ENCODE results near the gene SKIC3.

SKIC3 gene

DNA sequence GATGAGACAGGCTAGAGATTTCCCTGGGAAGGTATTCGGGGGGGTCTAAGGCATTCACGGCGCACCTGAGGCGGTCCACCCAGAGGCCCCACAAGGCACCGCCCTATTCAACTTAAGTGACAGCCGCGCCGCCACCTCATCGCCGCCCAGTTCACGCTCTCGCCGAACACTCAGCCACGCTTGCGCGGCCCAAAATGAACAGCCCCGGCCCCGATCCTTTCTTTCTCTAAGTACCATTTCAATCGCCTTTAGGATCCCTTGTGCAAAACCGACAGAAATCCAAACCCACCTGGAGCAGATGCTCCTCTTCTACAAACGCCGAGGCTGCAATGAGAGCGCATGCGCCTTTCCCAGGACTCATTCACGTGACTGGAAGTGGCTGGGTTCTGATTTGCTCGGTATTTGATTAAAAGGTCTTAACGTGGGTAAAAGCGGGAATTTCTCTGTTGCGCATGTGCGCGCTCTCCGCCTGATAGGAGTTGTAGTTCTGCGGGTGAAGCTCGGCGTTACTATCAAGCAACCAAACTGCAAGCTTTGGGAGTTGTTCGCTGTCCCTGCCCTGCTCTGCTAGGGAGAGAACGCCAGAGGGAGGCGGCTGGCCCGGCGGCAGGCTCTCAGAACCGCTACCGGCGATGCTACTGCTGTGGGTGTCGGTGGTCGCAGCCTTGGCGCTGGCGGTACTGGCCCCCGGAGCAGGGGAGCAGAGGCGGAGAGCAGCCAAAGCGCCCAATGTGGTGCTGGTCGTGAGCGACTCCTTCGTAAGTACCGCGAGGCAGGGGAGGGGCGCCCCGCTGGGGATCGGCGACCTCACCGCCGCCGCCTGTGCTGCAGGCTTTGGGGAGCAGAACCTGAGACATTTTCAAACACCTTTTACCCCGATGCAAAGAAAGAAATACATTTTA is at the start of gene SKIC3, which contains the start of gene ARSK:
Gene SKIC3 (minus strand): TSS at position 331 of the 902 bp plus-strand sequence. CDS start 7,827 bp downstream, outside the sequence.
Gene ARSK (plus strand): TSS at position 455 of the 902 bp plus-strand sequence. CDS start 178 bp downstream, at position 633.
- DNase-seq (ENCODE audit: low read depth in 1 of 2, low spot score in 1 of 2) = peak; percentile 82 to 91

- DNase-seq (ENCODE audit: low read depth in 1 of 2, low spot score in 1 of 2) = no peak
Measured at GRCh38 chr5:95600557-95600956, 45.8 kb upstream of the SKIC3 start.

- DNase-seq (ENCODE audit: low read depth in 1 of 2, low spot score in 1 of 2) = no peak
Measured at GRCh38 chr5:95599252-95599651, 44.5 kb upstream of the SKIC3 start.

DNA sequence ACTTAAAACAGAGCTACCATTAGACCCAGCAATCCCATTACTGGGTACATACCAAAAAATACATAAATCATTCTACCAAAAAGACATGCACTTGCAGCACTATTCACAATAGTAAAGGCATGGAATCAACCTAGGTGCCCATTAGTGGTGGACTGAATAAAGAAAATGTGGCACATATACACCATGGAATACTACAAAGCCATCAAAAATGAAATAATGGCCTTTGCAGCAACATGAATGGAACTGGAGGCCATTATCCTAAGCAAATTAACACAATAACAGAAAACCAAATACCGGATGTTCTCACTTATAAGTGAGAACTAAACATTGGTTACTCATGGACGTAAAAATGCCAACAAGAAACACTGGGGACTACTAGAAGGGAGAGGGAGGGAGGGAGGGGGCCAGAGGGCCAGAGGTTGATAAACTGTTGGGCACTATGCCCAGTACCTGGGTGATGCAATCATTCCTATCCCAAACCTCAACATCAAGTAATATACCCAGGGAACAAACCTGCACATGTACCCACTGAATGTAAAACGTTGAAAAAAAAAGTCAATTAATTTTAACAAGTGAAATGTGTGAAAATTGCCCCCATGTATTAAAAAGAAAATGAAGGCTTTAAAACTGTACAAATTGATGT is 40.6 kb upstream of the SKIC3 start:
- DNase-seq (ENCODE audit: low read depth in 1 of 2, low spot score in 1 of 2) = no peak

DNA sequence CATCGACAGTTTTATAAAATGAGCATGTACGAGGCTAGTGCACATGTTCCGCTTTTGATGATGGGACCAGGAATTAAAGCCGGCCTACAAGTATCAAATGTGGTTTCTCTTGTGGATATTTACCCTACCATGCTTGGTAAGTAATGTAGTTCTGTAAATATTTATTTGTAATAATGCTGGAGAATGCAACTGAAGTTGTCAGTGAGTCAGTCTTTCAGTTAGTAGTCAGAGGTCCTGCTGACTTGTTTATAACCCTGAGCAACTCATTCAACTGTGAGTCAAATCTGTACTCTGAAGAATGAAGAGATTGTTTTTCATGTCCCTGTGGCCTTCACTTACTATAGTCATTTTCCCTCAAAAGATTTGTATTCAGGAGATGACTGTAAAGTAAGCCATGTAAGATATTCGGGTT is 36.7 kb upstream of the SKIC3 start:
- DNase-seq (ENCODE audit: low read depth in 1 of 2, low spot score in 1 of 2) = no peak

DNA sequence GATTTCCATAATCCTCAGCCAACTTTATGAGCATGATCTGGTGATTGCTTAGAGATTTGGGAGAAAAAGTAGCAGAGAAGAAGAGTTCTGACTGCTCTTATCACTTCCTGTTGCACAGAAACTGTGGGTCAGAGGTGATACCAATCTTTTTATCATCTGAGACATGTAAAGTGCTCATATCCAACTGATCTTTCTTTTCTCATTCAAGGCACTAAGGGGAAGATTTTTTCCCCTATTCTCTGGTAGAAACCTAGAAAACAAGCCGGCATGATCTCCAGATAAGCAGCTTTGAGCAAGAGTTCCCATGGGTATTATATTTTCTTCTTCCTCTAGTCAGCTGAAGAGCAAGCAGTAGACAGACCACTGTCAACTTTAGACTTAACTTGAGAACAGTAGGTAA is 36.1 kb upstream of the SKIC3 start:
- no peak for DNase-seq (ENCODE audit: low read depth in 1 of 2, low spot score in 1 of 2)

GRCh38 chr5:95583992-95584391 is 29.2 kb upstream of the SKIC3 start:
- DNase-seq (ENCODE audit: low read depth in 1 of 2, low spot score in 1 of 2) = no peak

DNA sequence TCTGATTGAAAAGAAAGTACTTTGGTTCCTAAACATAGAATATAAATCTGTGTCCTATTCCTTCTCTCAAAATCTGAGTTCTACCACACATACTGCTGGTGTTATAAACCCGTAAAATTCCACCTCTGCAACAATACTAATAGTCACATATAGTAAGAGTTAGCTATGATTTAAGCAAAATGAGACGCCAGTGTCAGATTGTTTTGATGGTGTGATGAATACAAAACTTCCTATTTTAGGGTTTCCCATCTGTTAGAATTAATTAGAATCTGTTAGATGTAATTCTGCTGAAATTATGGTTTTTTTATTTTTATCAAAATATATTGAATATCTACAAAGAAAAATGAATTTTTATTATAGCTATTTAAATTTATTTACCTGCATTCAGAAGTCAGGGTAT is 26.8 kb upstream of the SKIC3 start:
- no peak for DNase-seq (ENCODE audit: low read depth in 1 of 2, low spot score in 1 of 2)

DNA sequence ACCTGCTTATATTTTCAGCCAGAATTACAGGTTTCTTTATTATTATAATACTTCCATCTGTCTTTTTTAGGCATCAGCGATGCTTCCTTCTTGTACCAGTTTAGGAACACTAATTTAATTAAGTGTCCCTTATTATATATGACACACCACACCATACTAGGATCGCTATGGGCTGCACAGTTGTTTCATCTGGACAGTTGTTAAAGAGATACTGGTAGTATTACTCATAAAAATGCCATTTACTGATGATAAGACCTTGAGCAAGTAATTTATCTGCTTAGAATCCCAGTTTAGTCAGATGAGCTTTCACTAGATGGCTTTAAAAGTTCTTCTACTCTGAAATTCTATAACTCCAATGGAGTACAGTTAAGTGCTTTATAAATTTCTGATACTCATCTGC is 17.2 kb upstream of the SKIC3 start:
- DNase-seq (ENCODE audit: low read depth in 1 of 2, low spot score in 1 of 2) = no peak

- no peak for DNase-seq (ENCODE audit: low read depth in 1 of 2, low spot score in 1 of 2)
Measured at GRCh38 chr5:95565280-95565920, 10.6 kb upstream of the SKIC3 start.

DNA sequence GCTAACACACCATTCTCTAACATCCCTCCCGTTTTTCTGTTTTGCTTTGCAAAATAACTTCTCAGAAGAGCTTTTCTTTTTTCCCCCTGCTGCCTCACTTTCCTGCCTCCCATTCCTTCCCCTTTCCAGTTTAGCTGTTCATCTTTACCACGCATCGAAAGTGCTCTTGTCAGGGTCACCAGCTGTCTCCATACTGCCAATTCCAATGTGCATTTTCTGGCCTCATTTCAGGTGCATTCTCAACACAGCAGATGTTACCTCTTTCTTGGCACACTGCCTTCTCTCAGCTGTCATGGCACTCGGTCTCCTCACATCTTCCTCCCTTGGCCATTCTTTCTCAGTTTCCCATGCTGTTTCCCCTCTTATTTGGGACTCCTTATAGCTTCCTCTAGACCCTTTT is 9.7 kb upstream of the SKIC3 start:
- no peak for DNase-seq (ENCODE audit: low read depth in 1 of 2, low spot score in 1 of 2)

- DNase-seq (ENCODE audit: low read depth in 1 of 2, low spot score in 1 of 2) = no peak
Measured at GRCh38 chr5:95563367-95563766, 8.6 kb upstream of the SKIC3 start.

DNA sequence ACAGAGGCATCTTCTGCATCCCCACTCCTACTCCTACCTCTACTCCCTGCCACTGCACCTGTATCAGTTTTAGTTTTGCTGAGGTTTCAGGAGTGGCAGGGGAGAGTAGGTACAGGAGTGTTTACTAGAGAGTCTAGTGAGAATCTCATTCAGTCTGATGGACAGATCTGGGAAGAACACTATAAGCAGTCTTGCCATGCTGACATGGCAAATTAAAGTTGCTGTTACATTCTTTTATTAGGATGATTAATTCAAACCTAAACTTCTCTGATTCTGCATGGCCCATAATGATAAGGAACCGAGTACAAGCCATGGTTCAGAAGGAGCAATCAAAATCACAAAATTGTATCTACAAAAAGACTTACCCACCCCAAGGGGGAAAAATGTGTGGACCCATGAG is 7.5 kb upstream of the SKIC3 start:
- no peak for DNase-seq (ENCODE audit: low read depth in 1 of 2, low spot score in 1 of 2)

DNA sequence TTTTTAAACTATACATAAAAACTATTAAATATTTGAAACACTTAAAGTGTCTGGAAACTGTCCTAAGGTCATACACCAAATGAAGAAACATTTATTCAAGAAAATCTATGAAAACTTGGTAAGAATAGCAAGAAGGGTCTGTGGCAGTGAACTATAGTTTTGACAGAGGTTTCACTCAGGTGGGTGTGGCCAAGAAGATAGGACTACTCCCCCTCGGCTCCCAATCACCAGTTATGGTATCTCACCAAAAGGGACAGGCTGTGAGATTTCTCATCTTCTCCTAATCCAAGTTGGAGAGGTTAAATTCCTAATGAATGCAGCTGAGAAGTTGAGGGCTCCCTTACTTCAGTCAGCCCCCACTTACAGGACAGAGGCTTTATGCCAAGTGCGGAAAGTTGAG is 3.1 kb upstream of the SKIC3 start:
- DNase-seq (ENCODE audit: low read depth in 1 of 2, low spot score in 1 of 2) = no peak

DNA sequence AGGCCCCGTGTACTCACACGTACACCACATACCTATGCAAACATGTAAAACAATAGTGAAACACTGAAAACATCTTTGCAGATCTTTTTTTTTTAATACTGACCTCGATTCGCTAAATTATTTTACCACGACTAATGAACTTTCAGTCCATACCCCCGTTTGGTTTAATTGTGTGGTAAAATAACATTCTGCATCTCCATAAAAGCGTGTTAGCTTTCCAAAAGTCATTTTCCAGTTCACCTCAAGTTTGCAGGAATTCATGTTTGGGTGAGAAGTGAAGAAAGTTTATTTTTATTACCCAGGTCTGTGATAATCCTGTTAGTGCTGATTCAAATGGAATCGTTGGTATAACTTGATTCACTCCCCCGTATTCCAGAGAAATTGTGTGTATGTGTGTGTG is 776 bp upstream of the SKIC3 start:
- no peak for DNase-seq (ENCODE audit: low read depth in 1 of 2, low spot score in 1 of 2)

- no peak for DNase-seq (ENCODE audit: low read depth in 1 of 2, low spot score in 1 of 2)
Measured at GRCh38 chr5:95554331-95554646, 488 bp downstream of the SKIC3 start.

GRCh38 chr5:95549030-95549429 is 5.7 kb downstream of the SKIC3 start:
- no peak for DNase-seq (ENCODE audit: low read depth in 1 of 2, low spot score in 1 of 2)

- DNase-seq (ENCODE audit: low read depth in 1 of 2, low spot score in 1 of 2) = no peak
Measured at GRCh38 chr5:95543017-95543705, 11.6 kb downstream of the SKIC3 start.

DNA sequence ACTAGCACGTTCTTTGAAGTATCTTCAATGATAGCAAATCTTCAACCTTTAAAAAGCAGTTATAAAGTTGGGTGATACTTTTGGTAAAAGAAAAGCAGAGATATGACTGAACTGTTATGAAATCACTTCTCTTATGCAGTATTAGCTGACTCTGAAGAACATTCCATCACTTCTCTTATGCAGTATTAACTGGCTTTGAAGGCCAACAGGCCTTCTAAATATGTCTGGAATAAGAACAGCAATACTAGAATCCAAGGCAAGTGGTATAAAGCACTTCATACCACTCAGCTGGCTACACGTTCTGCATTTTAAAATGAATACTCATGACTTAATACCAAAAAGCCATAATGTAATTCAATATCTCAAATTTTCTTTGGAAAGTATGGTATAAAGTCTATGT is 17.3 kb downstream of the SKIC3 start:
- no peak for DNase-seq (ENCODE audit: low read depth in 1 of 2, low spot score in 1 of 2)

GRCh38 chr5:95533761-95534160 is 21.0 kb downstream of the SKIC3 start:
- no peak for DNase-seq (ENCODE audit: low read depth in 1 of 2, low spot score in 1 of 2)

- DNase-seq (ENCODE audit: low read depth in 1 of 2, low spot score in 1 of 2) = no peak
Measured at GRCh38 chr5:95533106-95533505, 21.7 kb downstream of the SKIC3 start.

GRCh38 chr5:95532415-95532814 is 22.4 kb downstream of the SKIC3 start:
- no peak for DNase-seq (ENCODE audit: low read depth in 1 of 2, low spot score in 1 of 2)

Measured in activated CD4-positive, alpha-beta T cell treated with anti-CD3 and anti-CD28 coated beads, Interleukin-2, amount 50 U/mL, for 24 hours (primary cell).